Measurements from ENCODE around the gene RRAGD. TPM values are rescaled to one million over a fixed set of nuclear protein-coding genes. Genes with fewer than 3 reads are reported as not detected.
A peak's percentile ranks its signal among the peaks of the same experiment; 100 is the strongest.

RRAGD gene
- total RNA-seq, 1 donor = 3.3 TPM

GRCh38 chr6:89371849-89372505, 40.1 kb downstream of the RRAGD start:
- Histone ChIP-seq H3K27me3 (ENCODE audit: insufficient read depth, low read length) (no peaks in the 10 kb centered on the region), H3K4me3 (ENCODE audit: insufficient read depth, low read length) (no peak overlapping the region), H4K20me1 (ENCODE audit: insufficient read depth, low read length) (no peaks in the 10 kb centered on the region), H3K9me3 (ENCODE audit: low read depth, low read length) (no peaks in the 10 kb centered on the region), H2AFZ (ENCODE audit: low read length) (no peak overlapping the region), H3K4me2 (ENCODE audit: insufficient read depth, low read length) (no peak overlapping the region), H3K79me2 (ENCODE audit: insufficient read depth, low read length) (no peaks in the 10 kb centered on the region), H3K4me1 (ENCODE audit: insufficient read depth, low read length) (no peaks in the 10 kb centered on the region), H3K27ac (ENCODE audit: low read depth, low read length) (no peak overlapping the region), H3K36me3 (ENCODE audit: insufficient read depth, low read length) (no peaks in the 10 kb centered on the region)
- TF ChIP-seq CTCF (IDR thresholded peaks at IDR 0.05; ENCODE audit: extremely low read depth, low read depth, low read length) = peak; percentile 97
- DNase-seq (ENCODE audit: insufficient read length, low spot score, missing footprints) = peak; percentile 86

- Histone ChIP-seq H3K27me3 (ENCODE audit: insufficient read depth, low read length) (no peaks in the 10 kb centered on the region), H4K20me1 (ENCODE audit: insufficient read depth, low read length) (no peaks in the 10 kb centered on the region), H3K4me1 (ENCODE audit: insufficient read depth, low read length) (no peaks in the 10 kb centered on the region), H3K36me3 (ENCODE audit: insufficient read depth, low read length) (no peaks in the 10 kb centered on the region), H3K79me2 (ENCODE audit: insufficient read depth, low read length) (no peaks in the 10 kb centered on the region), H2AFZ (ENCODE audit: low read length) (no peak overlapping the region), H3K27ac (ENCODE audit: low read depth, low read length) (no peak overlapping the region), H3K4me3 (ENCODE audit: insufficient read depth, low read length) (no peak overlapping the region), H3K4me2 (ENCODE audit: insufficient read depth, low read length) (no peak overlapping the region), H3K9me3 (ENCODE audit: low read depth, low read length) (no peaks in the 10 kb centered on the region)
- DNase-seq (ENCODE audit: insufficient read length, low spot score, missing footprints) = peak; percentile 31
- TF ChIP-seq CTCF (IDR thresholded peaks at IDR 0.05; ENCODE audit: extremely low read depth, low read depth, low read length) = peak; percentile 60
These were observed 43.1 kb downstream of the RRAGD start for GRCh38 chr6:89368999-89369398.

GRCh38 chr6:89368107-89368506, 44.0 kb downstream of the RRAGD start:
- H4K20me1 ChIP-seq (ENCODE audit: insufficient read depth, low read length) = no peaks in the 10 kb centered on the region
- no peaks in the 10 kb centered on the region for H3K4me1 ChIP-seq (ENCODE audit: insufficient read depth, low read length)

GRCh38 chr6:89364586-89364985, 47.5 kb downstream of the RRAGD start:
- Histone ChIP-seq H3K4me1 (ENCODE audit: insufficient read depth, low read length) (peaks cover 14% of the 10 kb centered on the region), H3K9me3 (ENCODE audit: low read depth, low read length) (no peaks in the 10 kb centered on the region), H3K79me2 (ENCODE audit: insufficient read depth, low read length) (no peaks in the 10 kb centered on the region), H3K27me3 (ENCODE audit: insufficient read depth, low read length) (peaks cover 14% of the 10 kb centered on the region), H4K20me1 (ENCODE audit: insufficient read depth, low read length) (no peaks in the 10 kb centered on the region), H3K36me3 (ENCODE audit: insufficient read depth, low read length) (no peaks in the 10 kb centered on the region), H3K27ac (ENCODE audit: low read depth, low read length) (no peak overlapping the region), H2AFZ (ENCODE audit: low read length) (no peak overlapping the region), H3K4me3 (ENCODE audit: insufficient read depth, low read length) (no peak overlapping the region), H3K4me2 (ENCODE audit: insufficient read depth, low read length) (no peak overlapping the region)
- DNase-seq (ENCODE audit: insufficient read length, low spot score, missing footprints) = no peak
- TF ChIP-seq CTCF (IDR thresholded peaks at IDR 0.05; ENCODE audit: extremely low read depth, low read depth, low read length) = no peak

More at GRCh38 chr6:89368107-89368506, 44.0 kb downstream of the RRAGD start:
- H3K9me3 ChIP-seq (ENCODE audit: low read depth, low read length) = no peaks in the 10 kb centered on the region
- DNase-seq (ENCODE audit: insufficient read length, low spot score, missing footprints) = no peak
- TF ChIP-seq CTCF (IDR thresholded peaks at IDR 0.05; ENCODE audit: extremely low read depth, low read depth, low read length) = peak; percentile 96
- no peaks in the 10 kb centered on the region for H3K79me2 ChIP-seq (ENCODE audit: insufficient read depth, low read length)
- no peak overlapping the region for H3K4me2 ChIP-seq (ENCODE audit: insufficient read depth, low read length)
- H3K27me3 ChIP-seq (ENCODE audit: insufficient read depth, low read length) = peaks cover 7% of the 10 kb centered on the region
- H3K27ac ChIP-seq (ENCODE audit: low read depth, low read length) = no peak overlapping the region
- no peak overlapping the region for H3K4me3 ChIP-seq (ENCODE audit: insufficient read depth, low read length)
- no peak overlapping the region for H2AFZ ChIP-seq (ENCODE audit: low read length)
- H3K36me3 ChIP-seq (ENCODE audit: insufficient read depth, low read length) = no peaks in the 10 kb centered on the region
